Neural progenitor cell (in vitro differentiated cells): ENCODE data around the gene PREX1. TPM values are rescaled to one million over a fixed set of nuclear protein-coding genes. Genes with fewer than 3 reads are reported as not detected.

Experiments
- DNase-seq: peaks from one replicate; pipeline ENCODE4 v3.0.0-alpha.2; 2016; ENCODE audit warnings: low spot score
- H2AFZ ChIP-seq: fragments of 200-600 bp; sonication (generic); replicated peaks from 2 replicates; pipeline ENCODE4 v1.6.1; 2016; ENCODE audit warnings: antibody characterized with exemption
- H3F3A ChIP-seq: fragments of 200-600 bp; sonication (generic); 2 replicates; pipeline ENCODE4 v1.6.1; 2016; ENCODE audit warnings: antibody characterized with exemption, low read depth
- H3K27ac ChIP-seq: fragments of 200-600 bp; sonication (generic); 2 replicates; pipeline ENCODE4 v1.5.1; 2016; ENCODE audit warnings: mild to moderate bottlenecking
- H3K27me3 ChIP-seq: fragments of 200-600 bp; sonication (generic); 2 replicates; pipeline ENCODE4 v1.6.1; 2016; ENCODE audit warnings: mild to moderate bottlenecking, moderate library complexity
- H3K36me3 ChIP-seq: fragments of 200-600 bp; sonication (generic); 2 replicates; pipeline ENCODE4 v1.5.1; 2016
- H3K4me1 ChIP-seq: fragments of 200-600 bp; sonication (generic); 2 replicates; pipeline ENCODE4 v1.6.1; 2016; ENCODE audit warnings: mixed run types
- H3K4me2 ChIP-seq: fragments of 200-600 bp; sonication (generic); 2 replicates; pipeline ENCODE4 v1.6.1; 2016
- H3K4me3 ChIP-seq: fragments of 200-600 bp; sonication (generic); 2 replicates; pipeline ENCODE4 v1.5.1; 2016
- H3K79me2 ChIP-seq: fragments of 200-600 bp; sonication (generic); 2 replicates; pipeline ENCODE4 v1.6.1; 2016; ENCODE audit warnings: low read depth
- H3K9ac ChIP-seq: fragments of 200-600 bp; sonication (generic); 2 replicates; pipeline ENCODE4 v1.6.1; 2016
- H3K9me3 ChIP-seq: fragments of 200-600 bp; sonication (generic); 2 replicates; pipeline ENCODE4 v1.5.1; 2016; ENCODE audit warnings: low read depth
- H4K20me1 ChIP-seq: fragments of 200-600 bp; sonication (generic); 2 replicates; pipeline ENCODE4 v1.6.1; 2016; ENCODE audit warnings: low read depth
- H3K27ac Mint-ChIP-seq: 3 replicates; pipeline ENCODE4 v1.8.0; 2021; ENCODE audit warnings: mixed read lengths
- H3K27me3 Mint-ChIP-seq: 2 replicates; pipeline ENCODE4 v1.8.0; 2022; ENCODE audit warnings: low read depth, mild to moderate bottlenecking, inconsistent platforms, moderate library complexity, mixed read lengths; ENCODE audit not compliant: insufficient read depth
- H3K36me3 Mint-ChIP-seq: 3 replicates; pipeline ENCODE4 v1.8.0; 2021; ENCODE audit warnings: mixed read lengths
- H3K4me1 Mint-ChIP-seq: 3 replicates; pipeline ENCODE4 v1.8.0; 2021; ENCODE audit warnings: mixed read lengths
- H3K4me3 Mint-ChIP-seq: 3 replicates; pipeline ENCODE4 v1.8.0; 2021; ENCODE audit warnings: mild to moderate bottlenecking, moderate library complexity, mixed read lengths
- H3K9me3 Mint-ChIP-seq: 3 replicates; pipeline ENCODE4 v1.8.0; 2020; ENCODE audit warnings: mixed read lengths
- EZH2 ChIP-seq: fragments of 200-600 bp; sonication (generic); IDR thresholded peaks from 2 replicates; pipeline ENCODE4 v1.6.1; 2017; ENCODE audit warnings: antibody characterized with exemption, mild to moderate bottlenecking, moderate library complexity
- EZH2phosphoT487 ChIP-seq: fragments of 200-600 bp; sonication (generic); IDR thresholded peaks from 2 replicates; pipeline ENCODE4 v1.6.1; 2017; ENCODE audit warnings: antibody characterized with exemption
- total RNA-seq: library from RNA; depleted of rRNA; stranded (reverse); fragments of >200 nt; gene quantifications from 2 replicates; pipeline ENCODE4 v1.2.3, GENCODE V29; 2015; ENCODE audit warnings: low replicate concordance
- TF ChIP-seq, protein P1 (sequence below): fragments of 200-600 bp; sonication (generic); IDR thresholded peaks from 2 replicates; pipeline ENCODE4 v1.5.1; 2017; ENCODE audit warnings: antibody characterized with exemption, mild to moderate bottlenecking

PREX1 gene
- total RNA-seq, 1 donor from 2014 or later, result 4.5 TPM

DNA sequence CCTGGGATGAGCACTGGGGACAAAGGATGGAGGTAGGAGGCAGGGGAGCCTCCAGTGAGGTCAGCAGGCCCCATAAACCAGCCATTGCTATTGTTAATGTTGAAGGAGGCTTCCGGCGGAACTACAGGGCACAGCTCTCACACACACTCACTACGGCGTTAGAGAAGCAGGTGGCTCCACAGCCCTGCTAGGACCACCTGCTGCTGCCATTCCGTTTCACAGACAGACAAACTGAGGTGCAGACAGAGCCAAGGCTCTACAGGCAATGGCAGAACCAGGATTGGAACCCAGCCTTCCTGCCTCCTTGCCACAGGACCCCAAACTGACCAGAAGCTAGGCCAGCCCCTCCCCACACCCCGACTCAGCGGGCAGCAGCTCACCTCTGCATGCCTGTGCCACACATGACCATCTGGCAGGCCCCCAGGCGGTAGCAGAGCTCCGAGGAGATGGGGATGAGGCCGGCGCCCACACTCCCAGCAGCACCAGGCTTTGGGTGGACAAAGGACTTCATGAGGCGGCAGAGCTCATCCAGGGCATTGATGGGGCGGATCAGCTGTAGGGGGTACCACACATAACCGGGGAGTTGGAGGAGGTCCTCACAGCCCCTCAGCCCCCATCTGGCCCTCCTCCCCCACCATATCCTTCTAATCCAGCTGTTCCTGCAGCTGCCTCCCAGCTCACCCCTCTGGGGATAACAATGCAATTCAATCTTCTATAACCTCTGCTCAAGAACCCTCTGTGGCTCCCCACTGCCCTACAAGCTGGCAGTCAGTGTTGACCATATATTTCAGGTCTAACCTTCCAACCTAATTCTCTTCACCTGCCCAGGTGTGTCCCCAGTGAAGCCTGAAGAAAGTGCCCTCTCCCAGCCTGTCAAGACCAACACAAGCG is 198.5 kb downstream of the PREX1 start:
- Histone ChIP-seq H3K9ac (no peak overlapping the region), H3F3A (no peaks in the 10 kb centered on the region), H4K20me1 (no peaks in the 10 kb centered on the region), H3K27me3 (no peaks in the 10 kb centered on the region), H3K4me2 (no peak overlapping the region), H3K27ac (no peak overlapping the region), H3K79me2 (no peaks in the 10 kb centered on the region), H2AFZ (no peak overlapping the region), H3K4me1 (no peaks in the 10 kb centered on the region), H3K9me3 (no peaks in the 10 kb centered on the region), H3K4me3 (no peak overlapping the region), H3K36me3 (no peaks in the 10 kb centered on the region)
- Mint-ChIP-seq H3K27ac (no peak overlapping the region), H3K4me1 (no peaks in the 10 kb centered on the region), H3K36me3 (peaks cover 30% of the 10 kb centered on the region), H3K4me3 (no peak overlapping the region), H3K9me3 (no peaks in the 10 kb centered on the region), H3K27me3 (peaks cover 2% of the 10 kb centered on the region)
- no peak for TF ChIP-seq EZH2
- no peak for TF ChIP-seq EZH2phosphoT487
- TF ChIP-seq, protein P1, sequence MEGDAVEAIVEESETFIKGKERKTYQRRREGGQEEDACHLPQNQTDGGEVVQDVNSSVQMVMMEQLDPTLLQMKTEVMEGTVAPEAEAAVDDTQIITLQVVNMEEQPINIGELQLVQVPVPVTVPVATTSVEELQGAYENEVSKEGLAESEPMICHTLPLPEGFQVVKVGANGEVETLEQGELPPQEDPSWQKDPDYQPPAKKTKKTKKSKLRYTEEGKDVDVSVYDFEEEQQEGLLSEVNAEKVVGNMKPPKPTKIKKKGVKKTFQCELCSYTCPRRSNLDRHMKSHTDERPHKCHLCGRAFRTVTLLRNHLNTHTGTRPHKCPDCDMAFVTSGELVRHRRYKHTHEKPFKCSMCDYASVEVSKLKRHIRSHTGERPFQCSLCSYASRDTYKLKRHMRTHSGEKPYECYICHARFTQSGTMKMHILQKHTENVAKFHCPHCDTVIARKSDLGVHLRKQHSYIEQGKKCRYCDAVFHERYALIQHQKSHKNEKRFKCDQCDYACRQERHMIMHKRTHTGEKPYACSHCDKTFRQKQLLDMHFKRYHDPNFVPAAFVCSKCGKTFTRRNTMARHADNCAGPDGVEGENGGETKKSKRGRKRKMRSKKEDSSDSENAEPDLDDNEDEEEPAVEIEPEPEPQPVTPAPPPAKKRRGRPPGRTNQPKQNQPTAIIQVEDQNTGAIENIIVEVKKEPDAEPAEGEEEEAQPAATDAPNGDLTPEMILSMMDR, result no peak
- no peak for DNase-seq

DNA sequence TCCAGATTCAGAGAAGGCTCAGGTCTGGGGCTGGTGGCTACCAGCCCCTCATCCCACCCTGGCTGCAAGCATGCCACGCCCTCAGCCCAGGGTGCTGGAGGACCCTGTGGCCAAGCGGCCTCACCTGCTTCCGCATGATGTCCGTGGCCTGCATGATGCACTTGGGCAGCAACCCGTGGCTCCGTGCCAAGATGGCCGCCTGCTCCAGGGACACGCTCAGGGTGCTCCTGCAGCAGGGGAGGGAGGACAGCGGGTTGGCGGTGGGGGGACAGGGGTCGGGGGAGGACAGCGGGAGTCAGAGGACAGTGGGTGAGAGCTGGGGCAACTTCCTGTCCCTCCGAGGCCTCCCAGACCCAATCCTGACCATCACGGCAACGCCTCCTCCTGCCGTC is 200.1 kb downstream of the PREX1 start:
- Histone ChIP-seq H3K27me3 (no peaks in the 10 kb centered on the region), H3K4me2 (no peak overlapping the region), H3K9me3 (no peaks in the 10 kb centered on the region), H3K4me1 (no peaks in the 10 kb centered on the region), H3K9ac (no peak overlapping the region), H3K36me3 (no peaks in the 10 kb centered on the region), H3K79me2 (no peaks in the 10 kb centered on the region), H4K20me1 (no peaks in the 10 kb centered on the region), H2AFZ (no peak overlapping the region), H3K27ac (no peak overlapping the region), H3K4me3 (no peak overlapping the region), H3F3A (no peaks in the 10 kb centered on the region)
- TF ChIP-seq EZH2phosphoT487, result no peak
- TF ChIP-seq EZH2, result no peak
- TF ChIP-seq, protein P1, result no peak
- H3K4me3 Mint-ChIP-seq, result no peak overlapping the region
- H3K27ac Mint-ChIP-seq, result no peak overlapping the region
- no peaks in the 10 kb centered on the region for H3K9me3 Mint-ChIP-seq
- H3K36me3 Mint-ChIP-seq, result peaks cover 21% of the 10 kb centered on the region
- no peak for DNase-seq
- peaks cover 2% of the 10 kb centered on the region for H3K27me3 Mint-ChIP-seq
- no peaks in the 10 kb centered on the region for H3K4me1 Mint-ChIP-seq

DNA sequence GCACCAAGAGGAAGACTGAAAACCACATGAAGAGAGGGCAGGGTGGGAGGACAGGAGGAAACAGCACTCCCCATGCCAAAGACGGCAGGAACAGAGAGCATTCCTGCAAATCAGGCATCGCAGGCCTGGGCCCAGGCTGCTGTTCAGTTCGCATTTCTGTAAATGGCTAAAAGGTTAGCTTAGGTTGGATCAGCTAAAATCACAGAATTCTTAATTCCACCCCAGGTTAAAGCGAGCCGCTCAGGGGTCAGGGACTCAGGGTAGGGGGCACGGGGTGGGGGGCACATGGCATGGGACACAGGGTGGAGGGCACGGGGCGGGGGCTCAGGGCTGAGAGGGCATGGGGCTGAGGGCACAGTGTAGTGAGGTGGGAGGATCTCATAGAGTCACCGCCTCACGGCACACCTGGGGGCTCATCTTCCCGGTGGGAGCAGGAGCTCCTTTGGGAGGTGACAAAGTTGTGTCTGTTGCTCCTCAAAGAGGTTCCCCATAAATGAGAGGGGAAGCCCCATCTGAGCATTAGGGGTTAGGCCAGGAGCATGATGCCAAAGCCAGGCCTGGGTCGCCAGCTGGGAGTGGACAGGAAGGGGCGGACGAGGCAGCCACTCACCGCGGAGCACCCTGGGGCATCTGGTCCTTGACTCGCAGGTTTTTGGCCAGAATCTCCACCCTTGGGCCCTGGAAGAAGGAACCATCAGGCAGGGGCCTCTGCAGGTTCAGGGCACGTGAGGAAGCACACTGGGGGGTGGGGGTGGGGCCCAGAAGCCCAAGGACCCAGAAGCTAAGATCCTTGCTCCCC is 200.7 kb downstream of the PREX1 start:
- H3K36me3 ChIP-seq, result no peaks in the 10 kb centered on the region
- H3K4me3 Mint-ChIP-seq, result no peak overlapping the region

More for the DNA sequence above, 200.7 kb downstream of the PREX1 start:
- Histone ChIP-seq H3K79me2 (no peaks in the 10 kb centered on the region), H3K4me3 (no peak overlapping the region), H3K4me1 (no peaks in the 10 kb centered on the region), H3K4me2 (no peak overlapping the region), H3K27ac (no peak overlapping the region), H2AFZ (no peak overlapping the region), H3F3A (no peaks in the 10 kb centered on the region), H3K9me3 (no peaks in the 10 kb centered on the region), H3K9ac (no peak overlapping the region), H4K20me1 (no peaks in the 10 kb centered on the region), H3K27me3 (no peaks in the 10 kb centered on the region)
- H3K27ac Mint-ChIP-seq, result no peak overlapping the region
- DNase-seq, result no peak
- peaks cover 20% of the 10 kb centered on the region for H3K36me3 Mint-ChIP-seq
- peaks cover 2% of the 10 kb centered on the region for H3K27me3 Mint-ChIP-seq
- H3K4me1 Mint-ChIP-seq, result no peaks in the 10 kb centered on the region
- no peaks in the 10 kb centered on the region for H3K9me3 Mint-ChIP-seq
- no peak for TF ChIP-seq EZH2
- TF ChIP-seq, protein P1, result no peak
- TF ChIP-seq EZH2phosphoT487, result no peak
